ENCODE measurements around the gene ENAH. TPM values are rescaled to one million over a fixed set of nuclear protein-coding genes. Genes with fewer than 3 reads are reported as not detected.

ENAH gene
- polyA plus RNA-seq, 1 donor from 2014 or later = 0.04 TPM

Other genes with a start within 250 kb of the ENAH start
- 82.2 TPM for gene LBR, start 225.1 kb downstream of the ENAH start, polyA plus RNA-seq
- gene SRP9, start 124.7 kb upstream of the ENAH start, polyA plus RNA-seq = 240 TPM
- gene EPHX1, start 157.0 kb upstream of the ENAH start, polyA plus RNA-seq = 0.26 TPM
- 32.1 TPM for gene TMEM63A, start 229.3 kb upstream of the ENAH start, polyA plus RNA-seq
- not detected for gene LEFTY1, start 236.0 kb upstream of the ENAH start, polyA plus RNA-seq